Body of pancreas (tissue), 4 donors: ENCODE measurements around the gene GRB10. TPM values are rescaled to one million over a fixed set of nuclear protein-coding genes. Genes with fewer than 3 reads are reported as not detected.

Experiments used
- ATAC-seq: fragments of 150-250 bp; one replicate; pipeline ENCODE4 v1.9.1; 2016
- DNase-seq, 4 donors: peaks; one replicate each; pipeline ENCODE4 v3.0.0-alpha.2; 2019
- H3K27ac ChIP-seq, 4 donors: fragments of 200-600 bp; sonication (generic); 1 replicate in 3 of 4; 2 replicates in 1 of 4; pipeline versions ENCODE4 v1.5.1 to v1.6.1; 2016 to 2019; ENCODE audit warnings: mild to moderate bottlenecking in 1 of 4, mixed read lengths in 1 of 4, moderate library complexity in 1 of 4
- H3K27me3 ChIP-seq, 2 donors: fragments of 200-600 bp; sonication (generic); one replicate each; pipeline ENCODE4 v1.6.0; 2016; ENCODE audit warnings: mild to moderate bottlenecking in 1 of 2
- H3K36me3 ChIP-seq, 2 donors: fragments of 200-600 bp; sonication (generic); replicated peaks in 1 of 2; 2 replicates each; pipeline ENCODE4 v1.5.1; 2016; ENCODE audit warnings: low read depth in 2 of 2; ENCODE audit not compliant: insufficient read depth in 1 of 2
- H3K4me1 ChIP-seq: fragments of 200-600 bp; sonication (generic); one replicate; pipeline ENCODE4 v1.6.0; 2016
- H3K4me3 ChIP-seq, 2 donors: fragments of 200-600 bp; sonication (generic); 1 replicate in 1 of 2; 2 replicates in 1 of 2; pipeline ENCODE4 v1.5.1; 2016 to 2019
- H3K9me3 ChIP-seq, 3 donors: fragments of 200-600 bp; sonication (generic); 1 replicate in 2 of 3; 2 replicates in 1 of 3; pipeline ENCODE4 v1.5.1; 2016
- POLR2A ChIP-seq, 3 donors: fragments of 450-650 bp; IDR thresholded peaks; one replicate each; pipeline ENCODE4 v1.6.1; 2016; ENCODE audit warnings: antibody characterized with exemption in 3 of 3, mild to moderate bottlenecking in 2 of 3
- WGBS, 2 donors: methylation state at CpG; one replicate each; pipeline ENCODE4 v1.1.5; 2017; 5-methylcytosine and 5-hydroxymethylcytosine counted together
- intact Hi-C: fragments of 100-400 bp; cut with DNase I; formaldehyde crosslinking; loops from one replicate; pipeline ENCODE4 v1.15.1; 2023
- total RNA-seq, 2 donors: library from RNA; depleted of rRNA; stranded (reverse); fragments of >200 nt; gene quantifications; one replicate each; pipeline ENCODE4 v1.1.0, GENCODE V29; 2016
- TF ChIP-seq, protein P1 (sequence below), 7 experiments: fragments of 450-650 bp in 4 of 7; fragments of 200-600 bp in 3 of 7; sonication (generic) in 3 of 7; IDR thresholded peaks; one replicate each; pipeline ENCODE4 v1.5.1; 2016 to 2019; ENCODE audit warnings: antibody characterized with exemption in 7 of 7

Gene GRB10
- total RNA-seq, 2 donors from 2014 or later: 130 to 229 TPM

DNA sequence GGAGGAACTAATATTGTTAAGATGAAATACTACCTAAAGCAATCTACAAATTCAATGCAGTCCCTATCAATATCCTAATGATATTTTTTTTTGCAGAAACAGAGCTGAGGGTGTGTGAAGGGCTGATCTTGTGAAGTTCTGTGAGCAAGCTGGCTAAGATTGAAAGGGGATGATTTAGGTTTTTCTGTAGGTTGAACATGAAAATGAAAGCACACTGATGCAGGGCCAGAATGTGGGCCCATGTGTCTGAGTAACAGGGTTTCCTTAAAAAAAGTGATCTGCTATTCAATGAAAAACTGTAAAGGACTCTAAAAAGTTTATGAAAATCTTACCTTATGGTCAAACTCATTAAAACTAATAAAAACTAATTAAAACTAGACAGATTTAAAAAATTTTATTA is 47.4 kb downstream of the GRB10 start:
- TF ChIP-seq, protein P1, sequence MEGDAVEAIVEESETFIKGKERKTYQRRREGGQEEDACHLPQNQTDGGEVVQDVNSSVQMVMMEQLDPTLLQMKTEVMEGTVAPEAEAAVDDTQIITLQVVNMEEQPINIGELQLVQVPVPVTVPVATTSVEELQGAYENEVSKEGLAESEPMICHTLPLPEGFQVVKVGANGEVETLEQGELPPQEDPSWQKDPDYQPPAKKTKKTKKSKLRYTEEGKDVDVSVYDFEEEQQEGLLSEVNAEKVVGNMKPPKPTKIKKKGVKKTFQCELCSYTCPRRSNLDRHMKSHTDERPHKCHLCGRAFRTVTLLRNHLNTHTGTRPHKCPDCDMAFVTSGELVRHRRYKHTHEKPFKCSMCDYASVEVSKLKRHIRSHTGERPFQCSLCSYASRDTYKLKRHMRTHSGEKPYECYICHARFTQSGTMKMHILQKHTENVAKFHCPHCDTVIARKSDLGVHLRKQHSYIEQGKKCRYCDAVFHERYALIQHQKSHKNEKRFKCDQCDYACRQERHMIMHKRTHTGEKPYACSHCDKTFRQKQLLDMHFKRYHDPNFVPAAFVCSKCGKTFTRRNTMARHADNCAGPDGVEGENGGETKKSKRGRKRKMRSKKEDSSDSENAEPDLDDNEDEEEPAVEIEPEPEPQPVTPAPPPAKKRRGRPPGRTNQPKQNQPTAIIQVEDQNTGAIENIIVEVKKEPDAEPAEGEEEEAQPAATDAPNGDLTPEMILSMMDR (IDR thresholded peaks at IDR 0.05): no peak
- TF ChIP-seq POLR2A (IDR thresholded peaks at IDR 0.05): no peak
- intact Hi-C loops: no loop called here
- no peaks in the 10 kb centered on the region for H3K36me3 ChIP-seq
- no peak overlapping the region for H3K4me3 ChIP-seq
- H3K27me3 ChIP-seq: no peaks in the 10 kb centered on the region
- peaks cover 71% of the 10 kb centered on the region for H3K4me1 ChIP-seq
- H3K9me3 ChIP-seq: no peaks in the 10 kb centered on the region
- no peak overlapping the region for H3K27ac ChIP-seq
- ATAC-seq (no peak), DNase-seq (no peak)

DNA sequence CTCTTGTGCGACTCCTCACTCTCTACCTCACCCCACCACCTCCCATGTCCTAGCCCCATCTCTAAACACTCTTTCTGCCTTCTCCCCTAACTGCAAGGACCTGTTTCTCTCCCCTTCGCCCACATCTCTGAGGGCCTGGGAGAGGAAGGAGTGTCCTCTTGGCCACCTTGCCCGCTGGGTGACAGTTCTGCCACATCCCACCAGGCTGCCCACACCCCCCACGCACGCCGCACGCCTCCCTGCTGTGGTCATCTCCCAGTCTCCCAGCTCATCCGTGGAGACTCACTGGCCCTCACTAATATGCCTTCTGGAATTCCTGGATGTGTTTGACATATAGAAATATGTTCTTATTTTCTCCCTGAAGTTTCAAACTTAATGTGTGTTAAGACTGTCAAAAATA is 48.5 kb downstream of the GRB10 start:
- peak overlapping the region; percentile 55 to 75 (median 71) for H3K27ac ChIP-seq
- H3K36me3 ChIP-seq: no peaks in the 10 kb centered on the region
- no peak overlapping the region for H3K4me3 ChIP-seq
- DNase-seq (no peak), ATAC-seq (no peak)
- WGBS, 2 donors: 89 to 92% methylated on average over 8 of the region's 8 CpGs
- TF ChIP-seq, protein P1 (IDR thresholded peaks at IDR 0.05): no peak
- TF ChIP-seq POLR2A (IDR thresholded peaks at IDR 0.05): no peak
- H3K4me1 ChIP-seq: peaks cover 71% of the 10 kb centered on the region
- intact Hi-C loops: no loop called here
- H3K9me3 ChIP-seq: no peaks in the 10 kb centered on the region
- no peaks in the 10 kb centered on the region for H3K27me3 ChIP-seq

DNA sequence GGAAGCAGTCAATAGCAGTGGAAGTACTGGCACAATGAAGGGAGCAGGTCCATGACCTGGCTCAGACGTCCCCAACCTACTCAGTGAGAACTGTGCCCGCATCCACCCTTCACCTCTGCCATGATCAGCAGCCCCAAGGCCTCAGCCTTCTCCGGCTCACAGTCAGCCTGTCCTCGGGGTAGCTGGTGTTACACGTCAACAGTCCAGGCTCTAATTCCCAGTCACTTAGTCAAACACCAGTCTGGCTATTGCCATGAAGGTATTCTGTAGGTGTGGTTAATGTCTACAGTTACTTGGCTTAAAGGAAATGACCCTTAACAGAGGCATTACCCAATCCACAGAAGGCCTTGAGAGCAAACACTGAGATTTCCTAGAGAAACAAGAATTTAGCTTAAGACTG is 49.1 kb downstream of the GRB10 start:
- peak; percentile 53 to 77 (median 66) for DNase-seq
- Histone ChIP-seq H3K36me3 (no peaks in the 10 kb centered on the region), H3K27me3 (no peaks in the 10 kb centered on the region), H3K27ac (peak overlapping the region; percentile 71 to 76 (median 73)), H3K4me1 (peaks cover 74% of the 10 kb centered on the region), H3K4me3 (no peak overlapping the region), H3K9me3 (no peaks in the 10 kb centered on the region)
- intact Hi-C loops: no loop called here
- TF ChIP-seq POLR2A (IDR thresholded peaks at IDR 0.05): peak in 1 of 3 donors; percentile 29
- TF ChIP-seq, protein P1 (IDR thresholded peaks at IDR 0.05): no peak
- WGBS, 2 donors: 18 to 34% methylated on average over 5 of the region's 5 CpGs
- peak; percentile 89 for ATAC-seq

DNA sequence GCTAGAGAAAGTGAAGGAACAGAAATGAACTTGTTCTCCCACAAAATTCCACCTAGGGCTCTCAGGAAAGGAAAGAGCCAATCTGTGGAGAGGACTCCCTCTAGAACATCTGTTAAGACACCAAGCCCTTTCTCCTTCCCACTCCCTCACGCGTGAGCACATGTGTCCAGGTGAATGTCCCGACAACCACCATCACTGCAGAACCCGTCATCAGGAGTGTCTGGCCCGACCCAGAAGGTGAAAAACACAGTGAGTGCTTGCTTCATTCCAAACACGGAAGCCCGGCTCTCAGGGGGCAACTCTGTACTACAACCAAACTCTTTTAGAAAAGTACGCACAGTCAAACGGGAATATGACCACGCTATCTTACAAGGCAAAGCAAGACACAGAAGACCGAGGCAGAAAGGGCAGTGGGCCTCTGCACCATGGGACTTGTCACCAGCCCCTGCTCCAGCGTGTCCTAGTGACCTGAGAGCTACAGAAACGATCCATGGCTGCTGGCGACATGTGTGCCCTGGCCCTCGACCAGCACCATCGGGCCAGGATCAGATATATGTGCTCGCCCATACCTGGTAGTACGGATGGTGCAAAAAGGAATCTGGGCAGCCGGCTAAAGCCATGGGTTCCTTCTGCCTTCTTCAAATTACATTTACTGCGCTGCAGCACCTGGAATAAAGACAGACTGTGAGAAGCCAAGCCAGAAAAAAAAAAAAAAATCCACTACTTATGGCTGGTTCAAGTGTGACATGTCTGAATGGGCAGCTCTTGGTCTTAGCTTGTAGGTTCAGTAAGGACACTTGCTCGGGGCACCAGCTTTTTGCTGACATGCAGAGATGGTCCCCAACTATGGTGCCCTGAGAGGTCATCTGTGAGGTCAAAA is 50.8 kb downstream of the GRB10 start:
- TF ChIP-seq, protein P1 (IDR thresholded peaks at IDR 0.05): no peak
- no peak for TF ChIP-seq POLR2A (IDR thresholded peaks at IDR 0.05)
- Histone ChIP-seq H3K27me3 (no peaks in the 10 kb centered on the region), H3K4me1 (peaks cover 81% of the 10 kb centered on the region), H3K4me3 (no peak overlapping the region), H3K9me3 (no peaks in the 10 kb centered on the region), H3K36me3 (no peaks in the 10 kb centered on the region), H3K27ac (peak overlapping the region; percentile 71 to 76 (median 73))
- peak; percentile 37 for ATAC-seq
- intact Hi-C loops: no loop called here
- 52 to 61% methylated on average over 20 to 21 of the region's 21 CpGs for WGBS, 2 donors
- peak in 3 of 4 donors; percentile 42 to 69 (median 66) for DNase-seq
